Liver (tissue), 3 donors: Measurements from ENCODE around the gene HCRT.

Experiments used
- ATF3 ChIP-seq: IDR thresholded peaks from 2 replicates; pipeline ENCODE4 v1.6.1; 2016; ENCODE audit warnings: antibody characterized with exemption
- CTCF ChIP-seq: fragments of 150-350 bp; IDR thresholded peaks from 2 replicates; pipeline ENCODE4 v1.5.1; 2017; ENCODE audit warnings: improper control_type of control experiment, low read depth, low read length; ENCODE audit not compliant: missing input control
- EGR1 ChIP-seq, 2 donors: IDR thresholded peaks; 2 replicates each; pipeline ENCODE4 v1.6.1; 2016 to 2018; ENCODE audit warnings: antibody characterized with exemption in 2 of 2, low read depth in 2 of 2
- FOXA2 ChIP-seq: IDR thresholded peaks from 2 replicates; pipeline ENCODE4 v1.6.1; 2016; ENCODE audit warnings: antibody characterized with exemption
- GABPA ChIP-seq, 2 donors: IDR thresholded peaks in 1 of 2; conservative IDR thresholded peaks in 1 of 2; 2 replicates each; pipeline ENCODE4 v1.6.1; 2016; ENCODE audit warnings: antibody characterized with exemption in 2 of 2, mild to moderate bottlenecking in 1 of 2, moderate library complexity in 1 of 2
- HNF4A ChIP-seq, 2 donors: conservative IDR thresholded peaks; 2 replicates each; pipeline ENCODE4 v1.6.1; 2016; ENCODE audit warnings: antibody characterized with exemption in 2 of 2, mild to moderate bottlenecking in 2 of 2
- JUND ChIP-seq, 2 donors: IDR thresholded peaks; 2 replicates each; pipeline ENCODE4 v1.6.1; 2016; ENCODE audit warnings: antibody characterized with exemption in 2 of 2
- MAX ChIP-seq: IDR thresholded peaks from 2 replicates; pipeline ENCODE4 v1.6.1; 2016; ENCODE audit warnings: antibody characterized with exemption
- RAD21 ChIP-seq, 2 donors: IDR thresholded peaks; 2 replicates each; pipeline ENCODE4 v1.6.1; 2016; ENCODE audit warnings: antibody characterized with exemption in 2 of 2, mild to moderate bottlenecking in 2 of 2
- REST ChIP-seq: IDR thresholded peaks from 2 replicates; pipeline ENCODE4 v1.6.1; 2016; ENCODE audit warnings: antibody characterized with exemption, mild to moderate bottlenecking
- SP1 ChIP-seq: IDR thresholded peaks from 2 replicates; pipeline ENCODE4 v1.6.1; 2018; ENCODE audit warnings: antibody characterized with exemption, mild to moderate bottlenecking
- YY1 ChIP-seq: IDR thresholded peaks from 2 replicates; pipeline ENCODE4 v1.6.1; 2016; ENCODE audit warnings: antibody characterized with exemption, mild to moderate bottlenecking
- ZBTB33 ChIP-seq: IDR thresholded peaks from 2 replicates; pipeline ENCODE4 v1.6.1; 2016; ENCODE audit warnings: antibody characterized with exemption
- donor health status: healthy.
- donor health status: healthy.

GRCh38 chr17:42135151-42135550, 50.1 kb downstream of the HCRT start:
- TF ChIP-seq CTCF (no peak), RAD21 (IDR thresholded peaks at IDR 0.05) (no peak), REST (no peak), FOXA2 (no peak), JUND (IDR thresholded peaks at IDR 0.05) (no peak), HNF4A (conservative IDR thresholded peaks at IDR 0.05) (no peak), ZBTB33 (no peak), SP1 (no peak), MAX (no peak), EGR1 (IDR thresholded peaks at IDR 0.05; ENCODE audit: low read depth in 2 of 2) (no peak), GABPA (IDR thresholded peaks at IDR 0.05 in 1 of 2, conservative IDR thresholded peaks at IDR 0.05 in 1 of 2) (no peak), YY1 (no peak), ATF3 (no peak)
